Measurements from ENCODE around the gene AIF1L. TPM values are rescaled to one million over a fixed set of nuclear protein-coding genes. Genes with fewer than 3 reads are reported as not detected.

The AIF1L gene
- total and polyA plus RNA-seq, 2 donors (not counting 1 experiment from before 2014, with no cell fraction given) = not detected

DNA sequence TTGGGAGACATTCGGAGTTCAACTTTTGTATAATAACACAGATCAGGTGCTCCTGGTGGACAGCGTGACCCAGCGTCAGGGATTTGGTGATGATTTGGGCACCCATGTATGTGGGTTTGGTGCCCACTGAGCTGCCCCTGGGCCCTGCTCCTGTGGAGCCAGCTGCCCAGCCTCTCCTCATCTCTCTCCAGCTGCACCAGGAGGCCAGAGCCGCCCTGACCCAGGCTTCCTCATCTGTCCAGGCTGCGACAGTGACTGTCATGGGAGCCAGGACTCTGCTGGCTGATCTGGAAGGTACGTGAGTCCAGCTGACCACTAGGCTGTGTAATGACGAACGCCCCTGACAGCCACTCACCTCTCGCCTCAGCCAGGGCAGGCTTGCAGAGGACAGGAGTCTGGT lies 14.5 kb upstream of the AIF1L start:
- Histone ChIP-seq H3K79me2 (ENCODE audit: control insufficient read depth, insufficient read depth, low read length) (no peaks in the 10 kb centered on the region), H3K27me3 (replicated peaks in 1 of 4; ENCODE audit: control extremely low read depth in 1 of 4, control insufficient read depth in 3 of 4, insufficient read depth in 4 of 4, low read length in 3 of 4) (no peaks in the 10 kb centered on the region), H3K27ac (ENCODE audit: low read length in 2 of 2) (no peak overlapping the region), H4K20me1 (ENCODE audit: control insufficient read depth, insufficient read depth, low read length, poor library complexity, severe bottlenecking) (no peaks in the 10 kb centered on the region), H3K36me3 (replicated peaks in 1 of 2; ENCODE audit: control extremely low read depth in 1 of 2, control insufficient read depth in 1 of 2, extremely low read depth in 1 of 2, insufficient read depth in 2 of 2, low read length in 1 of 2) (no peaks in the 10 kb centered on the region), H3K4me1 (ENCODE audit: control insufficient read depth in 2 of 2, insufficient read depth in 2 of 2, low read length in 2 of 2) (no peaks in the 10 kb centered on the region), H2AFZ (ENCODE audit: insufficient read depth, low read depth, low read length, poor library complexity, severe bottlenecking) (no peak overlapping the region), H3K4me3 (ENCODE audit: control extremely low read depth in 1 of 5, extremely low read depth in 1 of 5, insufficient read depth in 1 of 5, low read depth in 2 of 5, low read length in 4 of 5) (no peak overlapping the region), H3K9ac (ENCODE audit: low read length) (no peak overlapping the region), H3K9me3 (ENCODE audit: control extremely low read depth in 1 of 3, control insufficient read depth in 2 of 3, insufficient read depth in 1 of 3, low read length in 2 of 3) (no peaks in the 10 kb centered on the region), H3K4me2 (replicated peaks; ENCODE audit: low read depth, low read length, poor library complexity, severe bottlenecking) (no peak overlapping the region)
- peaks cover 3% of the 10 kb centered on the region for H3K27me3 Mint-ChIP-seq
- no peak overlapping the region for H3K4me3 Mint-ChIP-seq
- intact Hi-C loops (cut with micrococcal nuclease) = no loop called here
- DNase-seq (no peak), ATAC-seq (ENCODE audit: low read depth) (no peak)
- no peaks in the 10 kb centered on the region for H3K9me3 Mint-ChIP-seq (ENCODE audit: insufficient read depth)
- ChIA-PET POLR2A (no interaction called here), CTCF (no interaction called here)
- H3K4me1 Mint-ChIP-seq = no peaks in the 10 kb centered on the region
- no peak overlapping the region for H3K27ac Mint-ChIP-seq
- no peak for TF ChIP-seq EZH2 (IDR thresholded peaks at IDR 0.05; ENCODE audit: borderline replicate concordance, insufficient read depth, low read depth, low read length, poor library complexity, severe bottlenecking)
- 96% methylated on average over 8 of the region's 9 CpGs for WGBS (ENCODE audit: insufficient coverage)

- WGBS (ENCODE audit: insufficient coverage) = 82% methylated on average over 5 of the region's 11 CpGs
- CTCF ChIA-PET = no interaction called here
These were observed 13.4 kb upstream of the AIF1L start for GRCh38 chr9:131082774-131083512.

More at GRCh38 chr9:131082774-131083512, 13.4 kb upstream of the AIF1L start:
- no peak overlapping the region for H3K27ac Mint-ChIP-seq
- H3K27me3 Mint-ChIP-seq = peaks cover 3% of the 10 kb centered on the region
- H3K79me2 ChIP-seq (ENCODE audit: control insufficient read depth, insufficient read depth, low read length) = no peaks in the 10 kb centered on the region
- ATAC-seq (ENCODE audit: low read depth) (no peak), DNase-seq (no peak)
- no peak overlapping the region for H3K9ac ChIP-seq (ENCODE audit: low read length)
- no peaks in the 10 kb centered on the region for H3K9me3 Mint-ChIP-seq (ENCODE audit: insufficient read depth)
- no peaks in the 10 kb centered on the region for H3K4me1 Mint-ChIP-seq
- no peaks in the 10 kb centered on the region for H3K36me3 ChIP-seq (replicated peaks in 1 of 2; ENCODE audit: control extremely low read depth in 1 of 2, control insufficient read depth in 1 of 2, extremely low read depth in 1 of 2, insufficient read depth in 2 of 2, low read length in 1 of 2)
- intact Hi-C loops (cut with micrococcal nuclease) = no loop called here
- H3K4me3 Mint-ChIP-seq = no peak overlapping the region
- no peak overlapping the region for H2AFZ ChIP-seq (ENCODE audit: insufficient read depth, low read depth, low read length, poor library complexity, severe bottlenecking)
- H3K9me3 ChIP-seq (ENCODE audit: control extremely low read depth in 1 of 3, control insufficient read depth in 2 of 3, insufficient read depth in 1 of 3, low read length in 2 of 3) = no peaks in the 10 kb centered on the region
- H3K4me3 ChIP-seq (ENCODE audit: control extremely low read depth in 1 of 5, extremely low read depth in 1 of 5, insufficient read depth in 1 of 5, low read depth in 2 of 5, low read length in 4 of 5) = no peak overlapping the region
- TF ChIP-seq CTCF (IDR thresholded peaks at IDR 0.05) = no peak
- TF ChIP-seq EZH2 (IDR thresholded peaks at IDR 0.05; ENCODE audit: borderline replicate concordance, insufficient read depth, low read depth, low read length, poor library complexity, severe bottlenecking) = no peak
- H4K20me1 ChIP-seq (ENCODE audit: control insufficient read depth, insufficient read depth, low read length, poor library complexity, severe bottlenecking) = no peaks in the 10 kb centered on the region
- no peaks in the 10 kb centered on the region for H3K27me3 ChIP-seq (replicated peaks in 1 of 4; ENCODE audit: control extremely low read depth in 1 of 4, control insufficient read depth in 3 of 4, insufficient read depth in 4 of 4, low read length in 3 of 4)
- H3K4me1 ChIP-seq (ENCODE audit: control insufficient read depth in 2 of 2, insufficient read depth in 2 of 2, low read length in 2 of 2) = no peaks in the 10 kb centered on the region
- no peak overlapping the region for H3K27ac ChIP-seq (ENCODE audit: low read length in 2 of 2)
- H3K4me2 ChIP-seq (replicated peaks; ENCODE audit: low read depth, low read length, poor library complexity, severe bottlenecking) = no peak overlapping the region
- POLR2A ChIA-PET = no interaction called here
